HG03558 (cell line): ENCODE data around the gene INO80D.
"Not testable (repeated sequence)": the region's sequence is repeated elsewhere in the genome, so short reads cannot be mapped to it uniquely, and the experiment has no call there.

Experiments
- ATAC-seq: cut with Tn5 transposase; IDR thresholded peaks from one replicate; pipeline ENCODE4 v1.9.1; 2021; ENCODE audit warnings: moderate number of reproducible peaks; ENCODE audit not compliant: unreplicated experiment; ENCODE audit errors: extremely low read depth

The INO80D gene

DNA sequence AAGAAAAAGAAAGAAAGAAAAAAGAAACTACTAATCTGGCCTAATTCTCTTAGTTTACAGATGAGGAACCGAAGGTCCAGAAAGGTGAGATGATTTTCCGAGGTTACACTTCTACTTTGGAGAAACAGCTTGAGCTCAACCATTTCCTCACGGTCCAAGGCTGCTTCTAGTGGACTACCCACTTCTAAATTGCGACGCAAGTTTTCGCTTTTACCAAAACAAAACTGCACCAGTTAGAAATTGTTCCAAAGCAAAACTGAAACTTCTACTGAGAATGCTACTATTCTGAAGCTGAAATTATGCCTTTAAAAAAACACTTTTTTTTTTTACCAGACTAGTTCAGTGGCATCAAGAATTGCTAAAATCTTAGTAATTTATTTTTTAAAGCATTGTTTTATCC lies 101.6 kb downstream of the INO80D start:
- no peak for ATAC-seq

DNA sequence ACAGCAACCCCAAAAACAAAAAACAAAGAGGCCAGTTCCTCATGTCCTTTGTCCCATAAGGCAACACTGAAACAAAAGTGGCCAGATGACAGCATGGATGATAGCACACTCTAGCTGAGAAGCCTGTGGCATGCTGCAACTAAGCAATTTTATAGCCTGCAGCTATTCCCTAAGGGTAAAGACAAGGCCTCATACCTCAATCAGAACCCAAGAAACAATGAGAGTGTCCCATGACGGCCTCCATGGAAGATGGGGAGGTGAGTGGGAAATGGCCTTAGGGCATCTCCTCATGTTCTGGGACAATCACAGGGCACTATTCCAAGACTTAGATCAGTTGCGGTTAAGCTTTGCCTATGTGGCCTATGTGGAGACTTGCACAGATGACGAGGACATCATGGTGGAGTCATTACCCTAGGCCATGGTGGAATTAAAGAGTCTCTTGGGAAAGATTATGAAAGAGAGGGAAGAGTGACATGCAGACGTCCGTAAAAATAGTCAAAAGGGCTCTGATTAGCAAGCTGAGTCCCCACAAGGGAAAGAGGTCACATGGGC lies 103.1 kb downstream of the INO80D start:
- no peak for ATAC-seq

DNA sequence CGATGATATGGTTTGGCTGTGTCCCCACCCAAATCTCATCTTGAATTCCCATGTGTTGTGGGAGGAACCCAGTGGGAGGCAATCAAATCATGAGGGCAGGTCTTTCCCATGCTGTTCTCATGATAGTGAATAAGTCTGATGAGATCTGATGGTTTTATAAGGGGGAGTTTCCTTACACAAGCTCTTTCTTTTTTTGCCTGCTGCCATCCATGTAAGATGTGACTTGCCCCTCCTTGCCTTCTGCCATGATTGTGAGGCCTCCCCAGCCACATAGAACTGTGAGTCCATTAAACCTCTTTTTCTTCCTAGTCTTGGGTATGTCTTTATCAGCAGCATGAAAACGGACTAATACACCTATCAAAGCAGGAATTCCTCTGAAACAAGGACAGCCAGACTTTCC lies 107.2 kb downstream of the INO80D start:
- not testable (repeated sequence) for ATAC-seq

DNA sequence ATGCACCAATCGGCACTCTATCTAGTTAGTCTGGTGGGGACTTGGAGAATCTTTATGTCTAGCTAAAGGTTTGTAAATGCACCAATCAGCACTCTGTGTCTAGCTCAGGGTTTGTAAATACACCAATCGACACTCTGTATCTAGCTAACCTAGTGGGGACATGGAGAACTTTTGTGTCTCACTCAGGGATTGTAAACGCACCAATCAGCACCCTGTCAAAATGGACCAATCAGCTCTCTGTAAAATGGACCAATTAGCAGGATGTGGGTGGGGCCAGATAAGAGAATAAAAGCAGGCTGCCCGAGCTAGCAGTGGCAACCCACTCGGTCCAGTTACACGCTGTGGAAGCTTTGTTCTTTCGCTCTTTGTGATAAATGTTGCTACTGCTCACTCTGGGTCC lies 108.3 kb downstream of the INO80D start:
- ATAC-seq = not testable (repeated sequence)

DNA sequence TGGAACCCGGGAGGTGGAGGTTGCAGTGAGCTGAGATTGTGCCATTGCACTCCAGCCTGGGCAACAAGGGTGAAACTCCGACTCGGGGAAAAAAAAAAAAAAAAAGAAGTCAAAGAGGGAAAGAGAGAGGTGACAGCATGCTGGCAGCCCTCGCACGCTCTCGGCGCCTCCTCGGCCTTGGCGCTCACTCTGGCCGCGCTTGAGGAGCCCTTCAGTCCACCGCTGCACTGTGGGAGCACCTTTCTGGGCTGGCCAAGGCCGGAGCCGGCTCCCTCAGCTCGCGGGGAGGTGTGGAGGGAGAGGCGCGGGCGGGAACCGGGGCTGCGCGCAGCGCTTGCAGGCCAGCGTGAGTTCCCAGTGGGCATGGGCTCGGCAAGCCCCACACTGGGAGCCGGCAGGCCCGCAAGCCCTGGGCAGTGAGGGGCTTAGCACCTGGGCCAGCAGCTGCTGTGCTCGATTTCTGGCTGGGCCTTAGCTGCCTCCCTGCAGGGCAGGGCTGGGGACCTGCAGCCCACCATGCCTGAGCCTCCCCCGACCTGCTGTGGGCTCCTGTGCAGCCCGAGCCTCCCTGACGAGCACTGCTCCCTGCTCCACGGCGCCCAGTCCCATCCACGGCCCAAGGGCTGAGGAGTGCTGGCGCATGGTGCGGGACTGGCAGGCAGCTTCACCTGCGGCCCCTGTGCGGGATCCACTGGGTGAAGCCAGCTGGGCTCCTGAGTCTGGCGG lies 108.9 kb downstream of the INO80D start:
- not testable (repeated sequence) for ATAC-seq

DNA sequence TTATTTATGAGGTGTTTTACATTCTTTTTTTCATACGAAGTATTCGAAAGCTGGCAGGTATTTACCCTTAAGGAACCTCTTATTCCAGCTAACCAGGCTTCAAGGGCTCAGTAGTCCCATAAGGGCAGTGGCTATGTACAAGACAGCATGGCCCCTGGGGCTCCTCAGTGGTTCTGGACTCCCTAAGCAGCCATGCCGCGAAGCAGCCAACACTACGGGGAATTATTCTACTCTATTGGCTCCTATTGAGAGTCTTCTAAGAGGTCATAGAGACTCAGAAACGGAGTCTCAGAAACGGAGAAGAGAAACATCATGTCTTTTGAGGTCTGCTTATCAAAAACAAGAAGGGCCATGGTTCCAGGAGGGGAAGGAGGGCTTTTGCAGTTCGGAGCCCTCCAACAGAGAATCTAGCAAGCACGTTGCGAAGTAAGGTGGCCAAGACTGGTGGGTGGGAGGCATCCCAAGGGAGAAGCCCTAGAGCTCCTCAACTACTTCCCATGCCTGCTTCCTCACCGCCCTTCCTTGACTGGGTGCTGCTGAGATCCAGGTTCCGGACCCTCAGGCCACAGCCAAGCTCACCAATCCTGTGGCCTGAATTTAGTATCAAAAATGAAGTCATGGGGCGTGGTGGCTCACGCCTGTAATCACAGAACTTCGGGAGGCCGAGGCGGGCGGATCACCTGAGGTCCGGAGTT lies 109.7 kb downstream of the INO80D start:
- ATAC-seq = no peak

DNA sequence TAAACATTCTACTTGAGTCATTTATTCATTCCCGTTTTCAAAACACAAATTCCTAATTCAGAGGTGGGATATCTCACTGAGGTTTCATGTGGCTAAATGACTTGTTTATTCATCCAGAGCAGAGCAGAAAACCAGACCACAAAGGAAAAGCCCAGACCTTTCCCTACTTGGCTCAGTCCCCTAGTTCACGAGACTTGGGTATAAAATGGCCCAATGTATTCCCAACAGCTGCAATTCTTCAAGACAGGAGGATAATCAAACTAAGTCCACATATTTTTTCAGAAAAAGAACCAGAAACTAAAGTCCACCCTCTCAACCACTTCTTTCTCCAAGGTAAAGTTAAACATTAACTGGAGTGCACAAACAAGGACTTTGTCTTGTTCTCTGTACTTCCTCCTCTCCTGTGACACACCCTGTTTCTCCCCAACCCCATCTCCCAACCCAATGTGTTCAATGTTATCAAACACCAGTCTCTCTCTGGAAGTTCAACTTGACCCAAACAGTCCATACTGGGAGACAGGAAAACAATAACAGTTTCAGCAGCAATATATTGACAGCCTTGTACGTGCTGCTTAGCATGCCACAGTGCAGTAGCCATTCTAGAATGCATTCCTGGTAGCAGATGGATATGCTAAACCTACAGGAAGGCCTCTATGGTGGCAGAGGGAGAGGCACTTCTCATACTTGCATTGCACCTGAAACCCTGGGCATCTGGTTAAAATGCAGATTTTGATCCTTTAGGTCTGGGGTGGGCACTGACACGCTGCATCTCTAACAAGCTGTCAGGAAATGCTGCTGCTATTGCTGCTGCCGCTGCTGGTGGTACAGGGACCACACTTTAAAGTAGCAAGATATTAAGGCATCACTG lies 110.7 kb downstream of the INO80D start:
- no peak for ATAC-seq

DNA sequence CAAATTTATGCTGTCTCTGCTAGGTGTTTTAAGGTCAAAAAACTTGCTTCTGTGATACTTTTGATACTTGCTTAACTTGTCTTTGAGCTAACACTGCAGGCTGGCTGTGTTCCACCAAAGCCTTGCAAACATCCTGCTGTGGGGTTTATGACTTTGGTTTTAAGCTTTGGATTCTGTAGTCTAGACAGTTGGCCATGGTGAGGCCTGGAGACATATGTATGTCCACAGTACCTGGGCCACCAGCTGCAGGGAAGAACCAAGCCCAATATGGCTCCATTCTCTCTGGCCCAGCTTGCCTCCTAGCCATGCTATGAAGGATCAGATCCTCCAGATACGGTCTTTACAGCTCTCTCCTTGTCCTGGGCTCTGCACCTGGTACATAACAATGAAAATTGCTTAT lies 113.9 kb downstream of the INO80D start:
- ATAC-seq = no peak

DNA sequence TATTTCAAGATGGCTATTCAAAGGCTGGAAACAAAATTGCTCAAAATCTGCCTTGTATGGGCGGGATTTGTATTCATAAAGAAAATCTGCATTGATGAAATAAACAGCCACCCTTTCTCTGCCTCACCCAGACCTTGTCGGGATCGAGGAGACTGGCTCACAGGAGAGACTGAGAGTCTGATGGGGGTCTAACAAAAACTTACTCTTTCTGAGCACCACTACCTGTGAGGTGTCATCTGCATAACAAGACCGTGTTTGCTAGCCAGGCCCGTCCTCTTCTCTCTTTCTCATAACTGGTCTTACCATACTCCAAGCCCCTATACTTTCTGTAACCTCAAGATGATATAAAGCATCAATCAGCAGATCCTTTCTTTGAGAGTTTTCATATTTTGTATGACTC lies 115.6 kb downstream of the INO80D start:
- no peak for ATAC-seq

DNA sequence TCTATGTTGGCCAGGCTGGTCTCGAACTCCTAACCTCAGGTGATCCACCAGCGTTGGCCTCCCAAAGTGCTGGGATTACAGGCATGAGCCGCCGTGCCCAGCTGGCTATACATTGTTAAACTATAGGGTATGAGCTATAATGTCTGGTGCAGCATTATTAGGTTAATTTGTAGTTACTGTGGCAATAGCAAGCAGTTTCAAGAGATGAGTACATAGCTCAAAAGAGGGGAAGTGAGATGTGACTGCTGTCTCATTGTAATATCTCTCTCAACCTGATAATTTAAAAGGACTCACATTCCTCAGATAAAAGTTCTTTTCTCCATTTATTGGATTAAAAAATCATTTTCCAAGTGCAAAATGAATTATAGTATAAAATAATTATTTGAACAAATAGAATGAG lies 116.4 kb downstream of the INO80D start:
- no peak for ATAC-seq

DNA sequence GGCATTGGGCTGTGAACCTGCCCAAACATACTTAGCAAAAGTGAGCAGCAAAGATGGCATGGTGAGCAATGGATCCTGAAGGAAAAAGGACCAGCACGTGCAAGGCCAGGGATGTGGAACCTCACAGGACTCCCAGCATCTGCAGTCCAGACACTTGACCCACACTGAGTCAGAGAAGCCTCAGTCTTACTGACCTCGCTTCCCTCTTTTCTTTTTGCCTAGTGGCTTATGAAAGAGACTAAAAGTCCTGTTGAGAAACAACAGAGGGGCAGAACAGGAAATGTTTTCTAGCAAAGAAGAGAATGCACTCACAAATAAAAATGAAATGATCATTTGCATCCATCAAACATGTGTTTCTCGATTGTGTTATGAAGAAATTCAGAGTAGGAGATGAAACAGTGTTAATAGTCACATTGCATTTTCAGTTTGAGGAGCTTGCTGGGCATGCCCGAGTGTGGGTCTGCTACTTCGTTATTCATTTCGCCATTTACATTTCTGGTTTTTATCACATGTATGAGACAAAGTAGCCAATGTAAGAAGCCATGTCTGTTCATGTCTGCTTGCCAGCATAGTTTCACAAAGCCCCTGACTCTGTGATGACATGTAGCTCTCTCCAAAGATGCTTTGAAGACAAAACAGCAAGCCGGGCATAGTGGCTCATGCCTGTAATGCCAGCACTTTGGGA lies 118.4 kb downstream of the INO80D start:
- no peak for ATAC-seq

DNA sequence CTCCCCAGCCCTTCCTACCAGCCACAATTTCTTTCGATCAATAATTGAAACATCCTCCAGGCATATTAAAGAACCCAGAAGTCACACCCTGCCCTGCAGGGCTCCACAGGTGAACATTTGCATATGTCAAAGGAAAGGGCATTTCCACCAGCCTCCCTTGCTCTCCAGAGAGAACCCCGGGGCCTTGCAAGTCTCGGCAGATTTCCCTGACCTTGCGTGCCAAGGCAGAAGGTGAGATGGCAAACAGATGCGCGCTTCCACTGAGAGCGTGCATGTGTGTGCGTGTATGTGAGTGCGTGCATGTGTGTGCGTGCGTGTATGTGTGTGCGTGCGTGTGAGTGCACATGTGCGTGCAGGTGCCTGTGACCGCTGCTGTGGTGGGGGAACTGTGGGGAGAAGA lies 120.3 kb downstream of the INO80D start:
- ATAC-seq = no peak

DNA sequence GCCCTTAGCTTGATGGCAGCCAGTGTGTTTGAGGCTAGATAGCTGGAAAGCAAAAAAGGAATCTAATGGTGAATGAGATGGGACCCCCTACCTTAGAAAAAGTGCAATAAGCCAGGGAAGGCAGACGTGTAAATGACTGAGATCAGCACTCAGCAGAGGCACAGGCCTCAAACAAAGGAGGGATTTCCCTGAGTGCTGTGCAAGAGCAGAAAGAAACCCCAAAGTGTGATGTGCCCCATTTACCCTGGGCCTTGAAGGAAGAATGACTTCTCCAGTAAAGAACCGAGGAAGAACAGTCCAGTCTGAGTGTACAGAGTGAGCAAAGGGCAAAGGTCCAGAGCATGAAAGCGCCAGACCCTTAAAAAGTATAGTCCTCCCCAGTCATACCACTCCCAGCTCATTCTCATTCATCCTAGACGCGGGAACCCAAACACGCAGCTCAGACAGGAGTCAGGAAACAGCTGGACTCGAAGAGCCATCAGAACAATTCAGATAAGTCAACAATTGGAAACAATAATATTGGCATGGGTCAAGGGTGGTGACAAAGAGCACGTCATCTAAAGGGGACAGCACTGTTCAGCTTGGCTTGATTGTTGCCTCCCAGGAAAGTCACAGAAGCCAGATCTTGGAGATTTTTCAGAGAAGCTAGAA lies 121.7 kb downstream of the INO80D start:
- ATAC-seq = no peak

DNA sequence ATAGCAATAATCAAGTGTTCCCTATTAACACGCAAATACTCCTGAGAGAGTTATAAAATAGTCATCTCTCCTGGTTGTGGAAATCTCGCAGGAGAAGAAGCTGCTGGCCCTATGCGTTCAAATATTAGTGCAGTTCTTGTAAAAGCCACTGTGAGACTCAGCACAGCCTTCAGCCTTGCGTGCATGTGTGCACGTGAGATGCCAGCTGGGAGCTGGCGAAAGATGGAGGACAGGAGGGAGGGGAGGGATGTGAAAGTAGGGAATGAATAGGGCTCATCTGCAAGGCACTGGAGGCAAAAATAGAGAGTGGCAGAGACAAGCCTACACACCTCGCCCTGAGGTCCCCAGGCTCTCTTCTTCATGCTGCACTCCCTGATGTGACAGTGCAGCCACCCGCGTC lies 126.5 kb downstream of the INO80D start:
- ATAC-seq = no peak

DNA sequence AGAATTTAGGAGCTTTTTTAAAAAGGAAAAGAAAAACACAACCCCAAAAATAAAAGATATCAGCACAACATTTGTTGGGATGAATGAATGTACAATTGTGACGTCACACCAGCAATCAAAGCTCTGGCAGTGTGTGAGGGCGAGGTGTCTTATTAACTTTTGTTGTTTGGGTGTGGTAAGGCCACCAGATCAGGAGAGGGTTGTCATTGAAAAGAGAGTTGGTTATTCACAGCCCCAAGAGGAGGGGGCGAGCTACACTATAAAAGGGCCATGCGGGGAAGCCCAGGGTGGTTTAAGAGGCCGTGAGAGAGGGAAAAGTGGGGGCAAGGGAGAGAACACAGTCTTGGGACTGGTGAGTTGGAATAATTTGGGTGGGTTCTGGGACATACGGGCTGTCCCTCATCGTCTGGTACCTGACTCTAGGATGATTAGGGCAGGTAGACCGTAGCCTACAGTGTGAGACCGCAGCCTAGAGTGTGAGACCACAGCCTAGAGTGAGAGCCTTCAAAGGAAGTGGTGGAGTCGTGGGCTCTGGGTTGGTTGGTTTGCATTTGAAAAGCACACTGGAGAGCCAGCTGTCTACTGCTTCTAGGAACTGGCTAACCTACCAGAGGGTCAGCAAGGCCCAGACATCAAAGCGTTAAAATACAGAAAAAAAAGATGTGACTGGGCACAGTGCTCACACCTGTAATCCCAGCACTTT lies 128.4 kb downstream of the INO80D start:
- no peak for ATAC-seq

DNA sequence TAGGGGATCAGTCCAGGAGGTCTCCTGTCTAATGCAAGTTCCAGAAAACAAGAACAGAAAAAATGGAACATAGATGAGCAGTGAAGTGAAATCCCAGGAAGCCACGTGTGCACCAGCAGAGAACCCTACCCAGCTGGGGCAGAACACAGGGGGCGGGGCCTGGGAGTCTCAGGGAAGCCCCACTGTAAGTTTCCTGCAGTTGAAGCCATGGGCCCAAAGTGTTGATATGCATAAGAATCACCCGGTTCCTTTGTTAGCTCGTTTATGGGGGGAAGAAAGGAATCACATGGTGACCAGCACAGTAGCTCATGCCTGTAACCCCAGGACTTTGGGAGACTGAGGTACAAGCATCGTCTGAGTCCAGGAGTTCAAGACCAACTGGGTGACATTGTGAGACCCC lies 131.3 kb downstream of the INO80D start:
- ATAC-seq = no peak

DNA sequence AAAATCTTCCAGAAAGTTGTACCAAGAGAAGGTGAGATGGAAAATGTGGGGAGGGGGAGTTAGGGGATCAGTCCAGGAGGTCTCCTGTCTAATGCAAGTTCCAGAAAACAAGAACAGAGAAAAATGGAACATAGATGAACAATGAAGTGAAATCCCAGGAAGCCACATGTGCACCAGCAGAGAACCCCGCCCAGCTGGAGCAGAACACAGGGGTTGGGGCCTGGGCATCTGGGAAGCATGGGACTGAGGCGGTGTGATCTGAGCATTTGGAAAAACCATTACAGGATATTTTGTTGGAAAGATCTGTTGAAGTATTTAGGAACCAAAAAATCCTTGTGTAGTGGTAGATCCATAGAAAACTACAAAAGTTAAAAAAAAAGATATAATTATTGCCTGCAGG lies 133.7 kb downstream of the INO80D start:
- ATAC-seq = no peak

DNA sequence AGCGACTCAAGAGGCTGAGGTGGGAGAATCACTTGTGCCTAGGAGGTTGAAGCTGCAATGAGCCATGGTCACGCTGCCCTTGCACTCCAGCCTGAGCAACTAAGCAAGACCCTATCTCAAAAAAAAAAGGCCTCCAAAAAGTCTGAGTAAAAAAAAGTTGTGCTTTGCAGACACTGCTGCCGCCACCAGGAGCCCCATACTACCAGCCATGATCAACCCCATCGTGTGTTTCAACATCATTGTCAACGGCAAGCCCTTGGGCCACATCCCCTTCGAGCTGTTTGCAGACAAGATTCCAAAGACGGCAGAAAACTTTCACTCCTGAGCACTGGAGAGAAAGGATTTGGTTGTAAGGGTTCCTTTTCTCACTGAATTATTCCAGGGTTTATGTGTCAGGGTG lies 137.1 kb downstream of the INO80D start:
- no peak for ATAC-seq

DNA sequence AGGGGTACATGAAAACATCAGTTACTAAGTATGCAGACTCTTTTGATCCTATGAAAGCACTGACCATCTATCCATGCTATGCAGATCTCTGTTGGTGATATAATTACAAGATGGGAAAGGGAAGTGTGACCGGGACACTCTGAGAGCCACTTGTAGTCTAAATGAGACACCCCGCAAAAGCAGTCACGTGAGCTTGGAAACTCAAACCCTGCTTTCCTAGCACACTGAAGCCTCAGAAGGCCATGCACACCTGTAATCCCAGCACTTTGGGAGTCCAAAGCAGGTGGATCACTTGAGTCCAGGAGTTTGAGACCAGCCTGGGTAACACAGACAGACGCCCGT lies 137.5 kb downstream of the INO80D start:
- ATAC-seq = no peak
